SK-MEL-5 (cell line): Measurements from ENCODE around the gene TSPAN15. TPM values are rescaled to one million over a fixed set of nuclear protein-coding genes. Genes with fewer than 3 reads are reported as not detected.
A peak's percentile ranks its signal among the peaks of the same experiment; 100 is the strongest.
"Not testable (repeated sequence)": the region's sequence is repeated elsewhere in the genome, so short reads cannot be mapped to it uniquely, and the experiment has no call there.

Source experiments
- DNase-seq: peaks from one replicate; pipeline ENCODE4 v3.0.0-alpha.2; 2016; ENCODE audit warnings: low read depth, low spot score
- in situ Hi-C: cut with HindIII; loops from 2 replicates; pipeline ENCODE4 v1.10.0; 2016; ENCODE audit warnings: low sequenced_read_pairs, high pct_unique_total_duplicates, low pct_unique_long_range_greater_than_20kb
- total RNA-seq: library from RNA; depleted of rRNA; stranded (reverse); fragments of >200 nt; shearing (Covaris generic); gene quantifications from 2 replicates; pipeline ENCODE4 v1.2.3, GENCODE V29; 2014

TSPAN15 gene
- total RNA-seq, 1 experiment from 2014 or later, result 3.7 TPM

GRCh38 chr10:69437321-69438259 is 13.7 kb upstream of the TSPAN15 start:
- in situ Hi-C loops, result no loop called here
- no peak for DNase-seq

GRCh38 chr10:69438536-69439349 is 12.5 kb upstream of the TSPAN15 start:
- in situ Hi-C loops, result no loop called here
- DNase-seq, result no peak

- no peak for DNase-seq
- in situ Hi-C loops, result no loop called here
Measured at GRCh38 chr10:69439350-69439739, 11.9 kb upstream of the TSPAN15 start.

- DNase-seq, result peak; percentile 16
- in situ Hi-C loops, result no loop called here
Measured at GRCh38 chr10:69439813-69440506, 11.3 kb upstream of the TSPAN15 start.

- in situ Hi-C loops, result no loop called here
- DNase-seq, result no peak
Measured at GRCh38 chr10:69443354-69443753, 7.9 kb upstream of the TSPAN15 start.

GRCh38 chr10:69445041-69445440 is 6.2 kb upstream of the TSPAN15 start:
- in situ Hi-C loops, result no loop called here
- DNase-seq, result no peak

- DNase-seq, result no peak
- in situ Hi-C loops, result no loop called here
Measured at GRCh38 chr10:69446229-69446628, 5.0 kb upstream of the TSPAN15 start.

- DNase-seq, result no peak
- in situ Hi-C loops, result no loop called here
Measured at GRCh38 chr10:69446650-69447151, 4.6 kb upstream of the TSPAN15 start.

GRCh38 chr10:69449841-69450240 is 1.4 kb upstream of the TSPAN15 start:
- in situ Hi-C loops, result no loop called here
- peak; percentile 55 for DNase-seq

- DNase-seq, in situ Hi-C loops: not testable (repeated sequence)
Measured at GRCh38 chr10:69450395-69450794, 870 bp upstream of the TSPAN15 start.

GRCh38 chr10:69451784-69452251 is 553 bp downstream of the TSPAN15 start:
- no peak for DNase-seq
- in situ Hi-C loops, result no loop called here

- DNase-seq, result no peak
- in situ Hi-C loops, result no loop called here
Measured at GRCh38 chr10:69452676-69453415, 1.6 kb downstream of the TSPAN15 start.

GRCh38 chr10:69453795-69454194 is 2.5 kb downstream of the TSPAN15 start:
- no peak for DNase-seq
- in situ Hi-C loops, result no loop called here

- DNase-seq, result no peak
- in situ Hi-C loops, result no loop called here
Measured at GRCh38 chr10:69455006-69455763, 3.9 kb downstream of the TSPAN15 start.

GRCh38 chr10:69456880-69457693 is 5.8 kb downstream of the TSPAN15 start:
- in situ Hi-C loops, result no loop called here
- no peak for DNase-seq

GRCh38 chr10:69457771-69458237 is 6.5 kb downstream of the TSPAN15 start:
- DNase-seq, result no peak
- in situ Hi-C loops, result no loop called here
